Activated CD8-positive, alpha-beta memory T cell treated with anti-CD3 and anti-CD28 coated beads, Interleukin-2, amount 50 U/mL, for 1 hour (primary cell): Measurements from ENCODE around the gene DPM1.

Source experiments
- DNase-seq: peaks from one replicate; pipeline ENCODE4 v3.0.0-alpha.2; 2020; ENCODE audit errors: extremely low read depth

The DPM1 gene

DNA sequence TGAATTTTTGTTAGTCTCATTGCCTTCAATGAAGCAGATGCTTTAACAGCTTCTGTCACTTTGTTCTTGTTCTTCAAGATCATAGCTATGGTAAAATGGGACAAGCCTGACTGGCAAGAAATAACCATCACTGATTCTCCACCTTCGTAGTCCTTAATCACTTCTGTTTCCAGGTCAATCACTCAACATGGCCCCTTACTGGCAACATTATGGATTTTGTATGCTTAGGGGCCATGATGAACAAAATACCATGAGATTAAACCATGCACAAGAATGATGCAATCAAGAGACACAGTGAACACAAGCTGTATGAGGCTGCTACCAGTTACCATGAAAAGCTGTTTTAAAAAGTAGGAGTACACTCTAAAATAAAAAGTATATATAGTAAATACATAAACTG, 59.9 kb downstream of the DPM1 start:
- no peak for DNase-seq

DNA sequence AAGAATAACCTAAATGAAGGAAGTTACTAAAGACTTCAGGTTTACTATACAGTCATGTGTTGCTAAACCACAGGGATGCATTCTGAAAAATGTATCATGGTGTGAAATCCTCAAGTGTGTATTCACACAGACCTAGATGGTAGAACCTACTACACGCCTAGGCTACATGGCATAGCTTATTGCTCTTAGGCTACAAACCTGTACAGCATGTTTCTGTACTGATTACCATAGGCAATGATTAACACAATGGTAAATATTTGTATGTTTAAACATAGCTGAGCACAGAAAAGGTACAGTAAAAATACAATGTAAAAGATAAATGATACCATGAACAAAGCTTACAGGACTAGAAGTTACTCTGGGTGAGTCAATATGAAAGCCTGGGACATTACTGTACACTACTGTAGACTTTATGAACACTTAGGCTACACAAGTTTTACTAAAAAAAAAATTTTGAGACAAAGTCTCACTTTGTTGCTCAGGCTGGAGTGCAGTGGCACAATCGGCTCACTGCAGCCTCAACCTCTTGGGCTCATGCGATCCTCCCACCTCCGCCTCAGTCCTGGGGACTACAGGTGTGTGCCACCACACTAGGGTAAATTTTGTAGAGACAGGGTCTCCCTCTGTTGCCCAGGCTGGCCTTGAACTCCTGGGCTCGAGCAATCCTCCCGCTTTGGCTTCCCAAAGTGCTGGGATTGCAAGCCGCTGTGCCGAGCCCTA, 63.1 kb downstream of the DPM1 start:
- DNase-seq = no peak

DNA sequence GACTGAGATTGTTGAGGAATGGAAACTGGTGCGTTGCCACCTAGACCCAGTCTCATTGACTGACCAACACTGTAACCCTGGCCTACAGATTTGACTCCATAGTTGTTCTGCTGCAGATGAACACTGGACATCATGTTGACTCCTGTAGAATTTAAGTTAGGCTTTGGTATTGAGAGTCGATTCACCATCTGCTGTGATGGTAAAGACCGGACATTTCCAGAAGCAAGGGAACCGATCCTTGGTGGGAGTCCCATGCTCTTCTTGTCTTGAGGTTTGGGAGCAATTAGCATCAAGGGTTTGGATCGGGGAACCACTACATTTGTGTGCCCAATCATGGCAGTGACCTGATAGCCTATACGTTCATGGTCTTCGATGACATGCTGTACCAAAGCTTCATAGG, 64.7 kb downstream of the DPM1 start:
- DNase-seq = no peak

DNA sequence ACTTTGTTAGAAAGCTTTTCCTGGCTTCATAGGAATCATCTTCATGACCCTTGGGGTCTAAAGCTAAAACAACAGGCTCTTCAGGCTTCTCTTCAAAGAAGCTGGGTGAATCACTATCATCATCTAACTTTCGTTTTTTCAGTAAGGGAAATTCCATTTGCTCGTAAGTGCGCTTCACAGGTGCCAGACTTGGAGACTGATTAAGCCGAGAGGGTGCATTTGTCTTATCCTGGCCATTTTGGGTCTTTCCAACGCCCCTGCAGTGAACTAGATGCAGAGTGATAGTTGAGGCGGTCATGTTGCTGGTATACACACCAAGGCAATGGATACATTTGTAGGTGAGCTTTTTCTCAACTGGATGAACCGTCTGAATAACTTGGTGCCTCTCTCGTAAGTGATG, 65.9 kb downstream of the DPM1 start:
- DNase-seq = no peak

DNA sequence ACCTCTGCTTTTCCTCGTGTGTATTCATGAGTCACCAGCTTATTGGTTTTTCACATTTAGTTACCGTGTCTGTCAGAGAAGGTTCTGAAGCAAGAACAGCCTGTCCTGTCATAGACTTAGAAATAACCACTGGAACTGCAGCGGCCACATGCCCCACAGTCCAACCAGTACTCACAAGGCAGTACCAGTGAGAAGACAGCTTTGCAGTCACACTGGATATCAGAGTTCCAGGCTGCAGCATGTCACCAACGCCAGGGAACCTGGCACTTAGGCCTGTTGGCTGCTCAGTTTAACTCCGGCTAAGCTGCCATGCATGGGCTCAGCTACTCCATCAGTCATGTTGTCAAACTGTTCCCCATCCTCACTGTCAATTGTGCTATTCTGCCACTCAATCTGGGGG, 67.2 kb downstream of the DPM1 start:
- no peak for DNase-seq

DNA sequence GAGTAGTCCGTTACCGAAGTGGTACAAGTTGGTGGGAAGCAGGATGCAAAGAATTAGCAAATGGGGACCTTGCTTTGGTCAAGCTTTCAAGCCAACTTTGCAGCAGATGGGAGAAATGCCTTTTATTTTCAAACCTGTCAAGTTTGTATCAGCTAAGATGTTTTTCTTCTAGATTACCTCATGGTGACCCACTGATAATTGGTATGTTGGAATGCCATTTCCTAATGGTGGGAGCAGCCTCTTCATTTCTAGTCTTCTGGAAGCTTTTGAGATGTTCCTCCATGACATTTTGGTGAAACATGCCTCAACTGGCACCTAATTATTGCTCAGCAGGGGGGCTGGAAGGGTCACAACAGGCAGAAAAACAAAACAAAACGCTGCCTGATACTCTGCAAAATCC, 70.8 kb downstream of the DPM1 start:
- DNase-seq = no peak

DNA sequence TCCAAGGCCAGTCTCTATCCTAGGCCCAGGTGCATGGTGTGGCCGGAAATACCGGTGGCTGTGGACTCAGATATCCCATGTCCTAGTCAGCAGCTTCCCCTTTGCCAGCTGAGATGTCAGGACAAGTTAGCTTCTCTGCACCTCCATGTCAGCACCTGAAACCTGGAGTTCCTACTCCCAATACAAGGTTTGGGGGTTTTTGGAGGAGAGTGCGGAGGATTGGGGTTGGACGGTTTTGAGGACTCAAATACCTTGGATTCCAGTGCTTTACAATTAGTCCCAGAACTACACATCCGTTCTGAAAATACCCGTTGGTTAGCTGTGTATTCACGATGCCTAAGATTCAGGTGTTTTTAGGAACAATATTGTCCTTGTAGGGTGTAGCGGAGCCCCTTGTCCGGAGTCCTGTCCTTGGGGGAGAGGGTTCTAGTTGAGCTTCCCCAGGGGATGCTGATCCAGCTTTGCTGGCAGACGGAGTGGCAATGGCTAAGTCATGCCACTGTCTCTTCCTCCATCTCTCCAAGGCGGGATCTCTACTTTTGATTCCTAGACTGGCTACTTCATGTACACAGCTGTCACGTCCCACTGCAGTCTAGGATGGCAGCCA, 72.0 kb downstream of the DPM1 start:
- DNase-seq = no peak

DNA sequence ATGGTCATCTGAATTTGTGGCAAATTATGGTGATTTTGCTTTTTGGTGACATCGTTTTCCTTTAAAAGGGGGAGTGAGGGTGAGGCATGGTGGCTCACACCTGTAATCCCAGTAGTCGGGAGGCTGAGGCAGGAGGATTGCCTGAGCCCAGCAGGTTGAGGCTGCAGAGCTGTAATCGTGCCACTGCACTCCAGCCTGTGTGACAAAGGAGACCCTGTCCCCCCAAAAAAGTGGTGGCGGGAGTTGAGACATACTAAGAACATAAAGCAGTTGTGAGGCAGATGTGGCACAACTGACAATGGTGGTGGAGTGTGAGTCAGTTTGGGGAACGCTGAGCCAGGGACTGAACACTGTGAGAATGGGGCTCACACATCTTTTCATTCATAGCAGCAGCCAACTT, 72.6 kb downstream of the DPM1 start:
- DNase-seq = no peak

DNA sequence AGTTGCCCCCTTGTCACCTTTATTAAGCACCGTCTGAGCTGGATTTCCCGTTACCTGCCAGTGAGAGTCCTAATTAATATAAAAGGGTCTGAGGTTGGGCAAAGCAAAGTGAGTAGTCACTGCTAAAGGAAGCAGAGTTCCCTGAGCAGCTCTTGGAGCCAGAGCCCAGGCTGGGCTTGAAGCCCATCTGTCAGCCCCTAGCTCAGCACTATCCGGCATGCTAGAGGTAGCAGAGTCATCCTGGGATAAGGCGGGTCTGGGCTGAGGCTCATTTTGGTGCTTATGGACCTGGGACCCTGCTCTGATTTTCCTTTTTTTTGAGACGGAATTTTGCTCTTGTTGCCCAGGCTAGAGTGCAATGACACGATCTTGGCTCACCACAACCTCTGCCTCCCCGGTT, 73.3 kb downstream of the DPM1 start:
- DNase-seq = no peak
